Measurements from ENCODE around the gene RAD50.

RAD50 gene

GRCh38 chr5:132692632-132692967, 135.8 kb downstream of the RAD50 start:
- H3K4me3 ChIP-seq (ENCODE audit: low read depth, low read length): no peak overlapping the region
- H3K9me3 ChIP-seq: no peaks in the 10 kb centered on the region
- TF ChIP-seq, protein P1, sequence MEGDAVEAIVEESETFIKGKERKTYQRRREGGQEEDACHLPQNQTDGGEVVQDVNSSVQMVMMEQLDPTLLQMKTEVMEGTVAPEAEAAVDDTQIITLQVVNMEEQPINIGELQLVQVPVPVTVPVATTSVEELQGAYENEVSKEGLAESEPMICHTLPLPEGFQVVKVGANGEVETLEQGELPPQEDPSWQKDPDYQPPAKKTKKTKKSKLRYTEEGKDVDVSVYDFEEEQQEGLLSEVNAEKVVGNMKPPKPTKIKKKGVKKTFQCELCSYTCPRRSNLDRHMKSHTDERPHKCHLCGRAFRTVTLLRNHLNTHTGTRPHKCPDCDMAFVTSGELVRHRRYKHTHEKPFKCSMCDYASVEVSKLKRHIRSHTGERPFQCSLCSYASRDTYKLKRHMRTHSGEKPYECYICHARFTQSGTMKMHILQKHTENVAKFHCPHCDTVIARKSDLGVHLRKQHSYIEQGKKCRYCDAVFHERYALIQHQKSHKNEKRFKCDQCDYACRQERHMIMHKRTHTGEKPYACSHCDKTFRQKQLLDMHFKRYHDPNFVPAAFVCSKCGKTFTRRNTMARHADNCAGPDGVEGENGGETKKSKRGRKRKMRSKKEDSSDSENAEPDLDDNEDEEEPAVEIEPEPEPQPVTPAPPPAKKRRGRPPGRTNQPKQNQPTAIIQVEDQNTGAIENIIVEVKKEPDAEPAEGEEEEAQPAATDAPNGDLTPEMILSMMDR (IDR thresholded peaks at IDR 0.05; ENCODE audit: low read depth, low read length): no peak
- H3K27me3 ChIP-seq: no peaks in the 10 kb centered on the region
- H3K36me3 ChIP-seq: no peaks in the 10 kb centered on the region; the same call in 1 of the 2 replicates
- H3K4me1 ChIP-seq: no peaks in the 10 kb centered on the region
- no peak for DNase-seq

All from BE2C (cell line).